ENCODE results near the gene PAEP. TPM values are rescaled to one million over a fixed set of nuclear protein-coding genes. Genes with fewer than 3 reads are reported as not detected.
A peak's percentile ranks its signal among the peaks of the same experiment; 100 is the strongest.

The PAEP gene
- total and polyA plus RNA-seq, 8 donors: not detected

GRCh38 chr9:135522137-135522877 is 39.2 kb upstream of the PAEP start:
- TF ChIP-seq POLR2A (IDR thresholded peaks at IDR 0.05) (no peak), EP300 (IDR thresholded peaks at IDR 0.05) (no peak), POLR2AphosphoS5 (IDR thresholded peaks at IDR 0.05) (no peak)
- TF ChIP-seq, protein P1, sequence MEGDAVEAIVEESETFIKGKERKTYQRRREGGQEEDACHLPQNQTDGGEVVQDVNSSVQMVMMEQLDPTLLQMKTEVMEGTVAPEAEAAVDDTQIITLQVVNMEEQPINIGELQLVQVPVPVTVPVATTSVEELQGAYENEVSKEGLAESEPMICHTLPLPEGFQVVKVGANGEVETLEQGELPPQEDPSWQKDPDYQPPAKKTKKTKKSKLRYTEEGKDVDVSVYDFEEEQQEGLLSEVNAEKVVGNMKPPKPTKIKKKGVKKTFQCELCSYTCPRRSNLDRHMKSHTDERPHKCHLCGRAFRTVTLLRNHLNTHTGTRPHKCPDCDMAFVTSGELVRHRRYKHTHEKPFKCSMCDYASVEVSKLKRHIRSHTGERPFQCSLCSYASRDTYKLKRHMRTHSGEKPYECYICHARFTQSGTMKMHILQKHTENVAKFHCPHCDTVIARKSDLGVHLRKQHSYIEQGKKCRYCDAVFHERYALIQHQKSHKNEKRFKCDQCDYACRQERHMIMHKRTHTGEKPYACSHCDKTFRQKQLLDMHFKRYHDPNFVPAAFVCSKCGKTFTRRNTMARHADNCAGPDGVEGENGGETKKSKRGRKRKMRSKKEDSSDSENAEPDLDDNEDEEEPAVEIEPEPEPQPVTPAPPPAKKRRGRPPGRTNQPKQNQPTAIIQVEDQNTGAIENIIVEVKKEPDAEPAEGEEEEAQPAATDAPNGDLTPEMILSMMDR (IDR thresholded peaks at IDR 0.05): no peak
- Histone ChIP-seq H3K27ac (no peak overlapping the region), H3K4me1 (no peaks in the 10 kb centered on the region), H3K4me3 (no peak overlapping the region), H3K36me3 (no peaks in the 10 kb centered on the region), H3K9me3 (no peaks in the 10 kb centered on the region), H3K27me3 (peaks cover 0 to 64% (median 16%) of the 10 kb centered on the region in 3 donors)
- intact Hi-C loops (cut with DNase I; ENCODE audit: low total_unique reads): no loop called here
- DNase-seq: peak in 1 of 2 donors; percentile 11
- WGBS, 5 donors: 62 to 73% (median 66%) methylated on average over 10 to 16 of the region's 16 CpGs

DNA sequence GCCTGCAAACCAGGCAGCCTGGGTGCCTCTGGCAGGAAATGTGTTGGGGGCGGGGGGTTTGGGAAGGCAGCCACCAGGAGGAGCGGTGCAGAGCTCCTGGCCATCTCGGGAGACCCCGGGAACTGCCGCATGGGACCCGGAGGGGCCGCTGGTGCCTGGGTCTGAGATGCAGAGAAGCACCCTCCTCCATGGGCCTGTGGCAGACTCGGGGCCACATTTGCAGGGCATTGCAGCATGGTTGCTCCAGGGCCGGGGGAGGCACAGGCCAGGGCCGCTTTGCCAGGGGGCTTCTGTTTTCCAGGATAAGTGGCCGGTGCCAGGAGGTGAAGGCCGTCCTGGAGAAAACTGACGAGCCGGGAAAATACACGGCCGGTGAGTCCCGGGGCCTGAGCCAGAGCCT is 38.6 kb upstream of the PAEP start:
- Histone ChIP-seq H3K27me3 (peaks cover 0 to 68% (median 16%) of the 10 kb centered on the region in 3 donors), H3K27ac (no peak overlapping the region), H3K36me3 (no peaks in the 10 kb centered on the region), H3K4me3 (no peak overlapping the region), H3K4me1 (no peaks in the 10 kb centered on the region), H3K9me3 (no peaks in the 10 kb centered on the region)
- intact Hi-C loops (cut with DNase I; ENCODE audit: low total_unique reads): no loop called here
- TF ChIP-seq POLR2AphosphoS5 (IDR thresholded peaks at IDR 0.05) (no peak), EP300 (IDR thresholded peaks at IDR 0.05) (no peak), POLR2A (IDR thresholded peaks at IDR 0.05) (no peak)
- TF ChIP-seq, protein P1 (IDR thresholded peaks at IDR 0.05): no peak
- DNase-seq: peak in 1 of 2 donors; percentile 16
- 58 to 74% (median 70%) methylated on average over 17 of the region's 17 CpGs for WGBS, 5 donors

DNA sequence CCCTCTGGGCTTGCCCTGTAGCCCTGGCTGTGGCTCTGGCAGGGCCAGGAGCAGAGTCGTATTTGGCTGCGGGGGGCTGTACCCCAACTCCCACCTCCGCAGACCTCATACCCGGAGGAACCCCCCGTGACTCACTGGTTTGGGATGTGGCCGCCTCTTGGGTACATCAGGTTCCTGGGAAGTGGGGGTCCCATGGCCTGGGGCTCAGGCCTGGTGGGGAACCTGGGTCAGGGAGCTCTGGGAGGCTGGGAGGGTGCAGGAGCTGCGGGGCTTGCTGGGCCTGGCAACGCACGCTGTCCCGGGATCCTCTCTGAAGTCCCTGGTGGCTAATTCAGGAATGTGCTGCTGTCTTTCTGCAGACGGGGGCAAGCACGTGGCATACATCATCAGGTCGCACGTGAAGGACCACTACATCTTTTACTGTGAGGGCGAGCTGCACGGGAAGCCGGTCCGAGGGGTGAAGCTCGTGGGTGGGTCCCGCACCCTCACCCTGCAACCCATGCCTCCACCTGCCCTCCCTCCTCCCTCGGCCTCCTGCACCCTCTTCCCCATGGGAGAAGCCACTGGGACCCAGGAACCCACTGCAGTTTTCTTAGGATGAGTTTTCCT is 37.9 kb upstream of the PAEP start:
- Histone ChIP-seq H3K36me3 (no peaks in the 10 kb centered on the region), H3K27ac (no peak overlapping the region), H3K4me3 (no peak overlapping the region), H3K4me1 (no peaks in the 10 kb centered on the region), H3K27me3 (peaks cover 0 to 68% (median 16%) of the 10 kb centered on the region in 3 donors), H3K9me3 (no peaks in the 10 kb centered on the region)
- TF ChIP-seq, protein P1 (IDR thresholded peaks at IDR 0.05): no peak
- TF ChIP-seq POLR2A (IDR thresholded peaks at IDR 0.05): no peak
- TF ChIP-seq EP300 (IDR thresholded peaks at IDR 0.05): no peak
- no peak for TF ChIP-seq POLR2AphosphoS5 (IDR thresholded peaks at IDR 0.05)
- peak in 1 of 2 donors; percentile 13 for DNase-seq
- intact Hi-C loops (cut with DNase I; ENCODE audit: low total_unique reads): no loop called here
- 68 to 78% (median 73%) methylated on average over 14 to 21 of the region's 21 CpGs for WGBS, 5 donors

GRCh38 chr9:135524130-135524861 is 37.3 kb upstream of the PAEP start:
- WGBS, 5 donors: 61 to 71% (median 66%) methylated on average over 18 to 27 of the region's 27 CpGs
- TF ChIP-seq EP300 (IDR thresholded peaks at IDR 0.05): no peak
- no peak for TF ChIP-seq POLR2AphosphoS5 (IDR thresholded peaks at IDR 0.05)

More at GRCh38 chr9:135524130-135524861, 37.3 kb upstream of the PAEP start:
- Histone ChIP-seq H3K9me3 (no peaks in the 10 kb centered on the region), H3K4me3 (no peak overlapping the region), H3K4me1 (no peaks in the 10 kb centered on the region), H3K36me3 (no peaks in the 10 kb centered on the region), H3K27me3 (peaks cover 0 to 68% (median 16%) of the 10 kb centered on the region in 3 donors), H3K27ac (no peak overlapping the region)
- DNase-seq: peak in 1 of 2 donors; percentile 15
- intact Hi-C loops (cut with DNase I; ENCODE audit: low total_unique reads): no loop called here
